SK-N-MC (cell line): ENCODE results near the gene CLCN5.

Source experiments
- EZH2 ChIP-seq: fragments of 200-600 bp; sonication (generic); IDR thresholded peaks from one replicate; pipeline ENCODE4 v1.6.1; 2017; ENCODE audit warnings: antibody characterized with exemption
- POLR2AphosphoS5 ChIP-seq: IDR thresholded peaks from 2 replicates; pipeline ENCODE4 v1.6.1; 2012; ENCODE audit warnings: mild to moderate bottlenecking, low read depth, low read length, borderline replicate concordance

DNA sequence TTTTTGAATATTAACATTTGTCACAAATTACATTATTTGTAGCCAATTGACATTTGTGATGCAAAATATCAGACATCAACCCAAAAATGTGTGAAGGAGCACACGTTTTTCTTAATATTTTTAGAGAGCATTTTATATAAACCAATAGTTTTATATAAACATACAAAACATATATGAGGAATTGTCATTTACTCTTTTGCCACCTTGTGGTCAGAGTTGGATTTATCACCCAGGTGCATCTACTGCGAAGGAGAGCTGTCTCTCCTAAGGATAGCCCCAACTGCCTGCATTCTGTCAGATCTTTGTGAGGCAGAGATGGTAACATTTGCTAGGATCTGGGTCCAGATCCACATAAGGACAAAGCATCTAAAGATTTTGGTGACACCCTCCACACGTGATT is 45.6 kb upstream of the CLCN5 start:
- TF ChIP-seq POLR2AphosphoS5 = no peak
- TF ChIP-seq EZH2 = no peak
